Adrenal gland (tissue), 5 donors: Measurements from ENCODE around the gene ISLR.

ENCODE experiments used
- CTCF ChIP-seq, 6 experiments: fragments of 450-650 bp in 4 of 6; fragments of 200-600 bp in 2 of 6; sonication (generic) in 1 of 6; IDR thresholded peaks; 1 replicate in 5 of 6; 2 replicates in 1 of 6; pipeline versions ENCODE4 v1.5.1 to v1.8.0; 2016 to 2021; ENCODE audit warnings: antibody characterized with exemption in 6 of 6, mild to moderate bottlenecking in 2 of 6, moderate library complexity in 1 of 6
- POLR2A ChIP-seq, 2 donors: fragments of 450-650 bp; IDR thresholded peaks; one replicate each; pipeline ENCODE4 v1.6.1; 2017; ENCODE audit warnings: antibody characterized with exemption in 2 of 2, mild to moderate bottlenecking in 2 of 2, moderate library complexity in 1 of 2
- donor health status: DM: no; HTN: no; CAD: no.

GRCh38 chr15:74207652-74208440 is 34.3 kb downstream of the ISLR start:
- TF ChIP-seq CTCF (IDR thresholded peaks at IDR 0.05) (no peak), POLR2A (IDR thresholded peaks at IDR 0.05) (no peak)
